Esophagus muscularis mucosa (tissue), 4 donors: ENCODE results near the gene SMCO3. TPM values are rescaled to one million over a fixed set of nuclear protein-coding genes. Genes with fewer than 3 reads are reported as not detected.

Source experiments
- DNase-seq: peaks from one replicate; pipeline ENCODE4 v3.0.0-alpha.2; 2017; ENCODE audit errors: extremely low spot score
- H3K27ac ChIP-seq, 4 donors: fragments of 200-600 bp; sonication (generic); replicated peaks in 1 of 4; 1 replicate in 3 of 4; 2 replicates in 1 of 4; pipeline ENCODE4 v1.5.1; 2016 to 2019; ENCODE audit warnings: mild to moderate bottlenecking in 1 of 4
- H3K27me3 ChIP-seq, 4 donors: fragments of 200-600 bp; sonication (generic); one replicate each; pipeline versions ENCODE4 v1.5.1 to v1.6.0; 2016 to 2019
- H3K36me3 ChIP-seq, 4 donors: fragments of 200-600 bp; sonication (generic); one replicate each; pipeline ENCODE4 v1.5.1; 2016 to 2019
- H3K4me1 ChIP-seq, 4 donors: fragments of 200-600 bp; sonication (generic); one replicate each; pipeline ENCODE4 v1.5.1; 2016 to 2019
- H3K4me3 ChIP-seq, 4 donors: fragments of 200-600 bp; sonication (generic); 1 replicate in 2 of 4; 2 replicates in 2 of 4; pipeline ENCODE4 v1.5.1; 2016 to 2019; ENCODE audit warnings: mild to moderate bottlenecking in 4 of 4, moderate library complexity in 1 of 4
- H3K9me3 ChIP-seq, 4 donors: fragments of 200-600 bp; sonication (generic); 1 replicate in 3 of 4; 2 replicates in 1 of 4; pipeline ENCODE4 v1.5.1; 2016 to 2019
- CTCF ChIP-seq, 3 experiments: fragments of 200-600 bp in 2 of 3; fragments of 450-650 bp in 1 of 3; sonication (generic) in 2 of 3; IDR thresholded peaks; one replicate each; pipeline ENCODE4 v1.5.1; 2017 to 2019; ENCODE audit warnings: antibody characterized with exemption in 3 of 3, mild to moderate bottlenecking in 2 of 3, moderate library complexity in 1 of 3
- EP300 ChIP-seq: sonication (generic); formaldehyde crosslinking; IDR thresholded peaks from one replicate; pipeline ENCODE4 v1.6.1; 2017; ENCODE audit warnings: antibody characterized with exemption
- POLR2A ChIP-seq: fragments of 450-650 bp; IDR thresholded peaks from one replicate; pipeline ENCODE4 v1.6.1; 2017; ENCODE audit warnings: antibody characterized with exemption, moderate library complexity, mild to moderate bottlenecking, low read depth
- POLR2AphosphoS5 ChIP-seq, 2 donors: sonication (generic); formaldehyde crosslinking; IDR thresholded peaks; one replicate each; pipeline ENCODE4 v1.6.1; 2017; ENCODE audit warnings: antibody characterized with exemption in 2 of 2
- WGBS: methylation state at CpG from one replicate; pipeline ENCODE4 v1.1.5; 2018; 5-methylcytosine and 5-hydroxymethylcytosine counted together
- intact Hi-C: fragments of 100-400 bp; cut with DNase I; formaldehyde crosslinking; loops from one replicate; pipeline ENCODE4 v1.15.1; 2023
- total RNA-seq, 4 donors: library from RNA; depleted of rRNA; stranded (reverse); fragments of >200 nt; gene quantifications; one replicate each; pipeline versions ENCODE4 v1.1.0 to v1.2.1, GENCODE V29; 2016

SMCO3 gene
- total RNA-seq, 4 donors from 2014 or later, result 0.23 TPM; not detected in 3

- no peaks in the 10 kb centered on the region for H3K27me3 ChIP-seq
- TF ChIP-seq POLR2AphosphoS5 (IDR thresholded peaks at IDR 0.05) (no peak), CTCF (IDR thresholded peaks at IDR 0.05) (no peak), EP300 (no peak)
- H3K9me3 ChIP-seq, result no peaks in the 10 kb centered on the region
- no peak overlapping the region for H3K27ac ChIP-seq
- peaks cover 1 to 24% (median 14%) of the 10 kb centered on the region in 4 donors for H3K36me3 ChIP-seq
- intact Hi-C loops, result no loop called here
- H3K4me3 ChIP-seq, result no peak overlapping the region
- no peak for DNase-seq
- peaks cover 0 to 4% (median 0%) of the 10 kb centered on the region in 4 donors for H3K4me1 ChIP-seq
- 90% methylated on average over 2 of the region's 2 CpGs for WGBS
Measured at GRCh38 chr12:14781563-14781962, 32.4 kb downstream of the SMCO3 start.

DNA sequence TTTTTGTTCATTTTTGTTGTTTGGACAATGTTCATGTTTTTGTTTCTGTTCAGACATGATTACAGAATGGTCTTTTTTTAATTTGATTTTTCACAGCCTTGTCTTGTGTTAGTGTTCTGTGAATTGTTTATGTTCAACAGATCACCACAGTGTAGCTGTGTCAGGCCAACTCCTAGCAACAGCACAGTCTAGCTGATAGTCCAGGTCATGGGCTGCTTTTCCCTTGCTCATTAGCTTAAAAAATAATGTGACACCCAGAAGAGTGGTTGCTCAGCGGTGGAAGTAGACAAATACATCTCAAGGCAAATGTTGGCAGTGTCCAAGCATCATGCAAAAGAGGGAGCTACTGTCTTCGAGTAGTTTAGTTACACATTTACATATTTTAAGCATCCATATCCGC is 33.1 kb downstream of the SMCO3 start:
- no peak for TF ChIP-seq POLR2AphosphoS5 (IDR thresholded peaks at IDR 0.05)
- TF ChIP-seq CTCF (IDR thresholded peaks at IDR 0.05), result no peak
- WGBS, result 89% methylated on average over 3 of the region's 3 CpGs
- intact Hi-C loops, result no loop called here
- Histone ChIP-seq H3K4me3 (no peak overlapping the region), H3K27ac (no peak overlapping the region), H3K27me3 (no peaks in the 10 kb centered on the region), H3K9me3 (no peaks in the 10 kb centered on the region), H3K36me3 (peaks cover 0 to 17% (median 10%) of the 10 kb centered on the region in 4 donors), H3K4me1 (peaks cover 2 to 11% (median 6%) of the 10 kb centered on the region in 4 donors)
- DNase-seq, result no peak

GRCh38 chr12:14779834-14780233 is 34.1 kb downstream of the SMCO3 start:
- Histone ChIP-seq H3K4me1 (peaks cover 4 to 19% (median 14%) of the 10 kb centered on the region in 4 donors), H3K27ac (no peak overlapping the region), H3K27me3 (no peaks in the 10 kb centered on the region), H3K9me3 (no peaks in the 10 kb centered on the region), H3K4me3 (no peak overlapping the region), H3K36me3 (peaks cover 0 to 7% (median 1%) of the 10 kb centered on the region in 4 donors)
- TF ChIP-seq POLR2AphosphoS5 (IDR thresholded peaks at IDR 0.05), result no peak
- no peak for TF ChIP-seq POLR2A
- TF ChIP-seq EP300, result no peak
- intact Hi-C loops, result loop anchor here (10.0 kb wide), 1 partner anchor 415 kb away; the partner anchor contains the start of gene ATF7IP
- 92% methylated on average over 2 of the region's 2 CpGs for WGBS
- no peak for DNase-seq

DNA sequence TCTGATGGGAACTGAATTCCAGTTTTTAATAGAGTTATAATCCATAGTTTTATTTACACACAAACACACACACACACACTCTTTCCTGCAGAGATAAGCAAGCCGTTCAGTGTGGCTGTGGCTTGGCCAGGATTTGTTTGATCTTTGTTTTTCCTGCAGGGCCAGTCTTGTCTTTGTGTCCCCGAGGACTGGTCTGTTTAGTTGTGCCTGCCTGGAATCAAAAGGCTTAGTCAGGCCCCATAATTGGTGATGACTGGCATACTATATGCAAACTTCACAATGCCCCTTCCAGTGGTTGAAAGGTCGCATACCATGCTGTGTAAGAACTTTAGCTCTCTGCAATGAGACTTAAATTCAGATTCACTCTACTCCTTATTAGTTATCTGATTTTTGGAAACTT is 36.7 kb downstream of the SMCO3 start:
- intact Hi-C loops, result loop anchor here (10.0 kb wide), 1 partner anchor 412 kb away; the partner anchor contains the start of gene ATF7IP
- Histone ChIP-seq H3K4me1 (peaks cover 4 to 26% (median 17%) of the 10 kb centered on the region in 4 donors), H3K9me3 (no peaks in the 10 kb centered on the region), H3K27ac (no peak overlapping the region), H3K4me3 (no peak overlapping the region), H3K36me3 (no peaks in the 10 kb centered on the region), H3K27me3 (no peaks in the 10 kb centered on the region)
- TF ChIP-seq EP300 (no peak), POLR2A (no peak), POLR2AphosphoS5 (IDR thresholded peaks at IDR 0.05) (no peak), CTCF (IDR thresholded peaks at IDR 0.05) (no peak)
- 67% methylated on average over 3 of the region's 3 CpGs for WGBS
- DNase-seq, result no peak

DNA sequence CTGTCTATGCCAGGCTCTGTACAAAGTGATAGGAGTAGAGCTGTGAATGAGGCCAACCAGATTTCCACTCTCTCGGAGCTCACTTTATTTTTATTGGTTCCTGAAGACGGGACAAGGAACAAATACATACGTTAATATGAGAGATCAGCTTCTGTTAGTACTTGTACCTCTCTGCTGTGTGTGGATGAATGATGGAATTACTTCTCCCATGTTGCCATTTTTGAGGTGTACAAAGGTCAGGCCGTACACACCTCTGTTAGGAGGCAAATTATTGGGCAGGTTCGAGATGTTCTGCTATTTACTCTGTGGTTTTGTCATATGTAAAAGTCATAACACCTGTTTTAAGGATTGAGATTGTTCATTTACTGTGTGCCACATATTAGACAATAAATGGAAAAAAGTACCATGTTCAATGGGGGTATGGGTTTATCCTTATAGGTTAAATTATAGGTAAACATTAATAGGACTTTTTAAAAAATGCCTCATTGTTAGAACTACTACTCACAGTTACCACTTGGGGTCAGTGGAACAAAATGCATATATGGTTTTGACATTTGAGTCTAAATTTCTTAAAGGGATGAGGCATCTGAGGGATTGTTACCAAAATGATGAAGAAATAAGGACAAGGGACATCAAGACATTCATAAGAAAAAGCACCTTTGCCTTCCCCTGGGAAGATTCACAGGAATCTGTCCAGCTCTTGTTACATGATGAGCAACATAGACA is 37.6 kb downstream of the SMCO3 start:
- Histone ChIP-seq H3K27ac (peak overlapping the region; percentile 92 to 98 (median 97)), H3K9me3 (no peaks in the 10 kb centered on the region), H3K4me1 (peaks cover 5 to 33% (median 23%) of the 10 kb centered on the region in 4 donors), H3K36me3 (no peaks in the 10 kb centered on the region), H3K4me3 (peak overlapping the region in 3 of 4 donors; percentile 88 to 91 (median 88)), H3K27me3 (no peaks in the 10 kb centered on the region)
- DNase-seq, result no peak
- intact Hi-C loops, result loop anchor here (10.0 kb wide), 1 partner anchor 412 kb away; the partner anchor contains the start of gene ATF7IP
- 88% methylated on average over 5 of the region's 5 CpGs for WGBS
- TF ChIP-seq EP300 (no peak), CTCF (IDR thresholded peaks at IDR 0.05) (no peak), POLR2A (no peak), POLR2AphosphoS5 (IDR thresholded peaks at IDR 0.05) (no peak)
